GM21360 (cell line): Measurements from ENCODE around the gene LRP1B.

ENCODE experiments used
- ATAC-seq: cut with Tn5 transposase; IDR thresholded peaks from one replicate; pipeline ENCODE4 v1.9.1; 2021; ENCODE audit warnings: mild to moderate bottlenecking, moderate library complexity; ENCODE audit not compliant: unreplicated experiment

Gene LRP1B

GRCh38 chr2:142042536-142043199, 88.1 kb downstream of the LRP1B start:
- no peak for ATAC-seq

- no peak for ATAC-seq
These were observed 88.8 kb downstream of the LRP1B start for GRCh38 chr2:142041996-142042395.

- ATAC-seq: no peak
These were observed 89.7 kb downstream of the LRP1B start for GRCh38 chr2:142041105-142041504.

- ATAC-seq: no peak
These were observed 90.3 kb downstream of the LRP1B start for GRCh38 chr2:142040556-142040955.

- ATAC-seq: no peak
These were observed 92.0 kb downstream of the LRP1B start for GRCh38 chr2:142038826-142039225.

GRCh38 chr2:142037744-142038143, 93.1 kb downstream of the LRP1B start:
- no peak for ATAC-seq

- ATAC-seq: no peak
These were observed 93.8 kb downstream of the LRP1B start for GRCh38 chr2:142037066-142037465.

GRCh38 chr2:142033393-142033792, 97.4 kb downstream of the LRP1B start:
- ATAC-seq: no peak

GRCh38 chr2:142031656-142032055, 99.2 kb downstream of the LRP1B start:
- no peak for ATAC-seq

GRCh38 chr2:142030735-142031134, 100.1 kb downstream of the LRP1B start:
- no peak for ATAC-seq

- ATAC-seq: no peak
These were observed 100.8 kb downstream of the LRP1B start for GRCh38 chr2:142029974-142030373.

- no peak for ATAC-seq
These were observed 105.4 kb downstream of the LRP1B start for GRCh38 chr2:142025394-142025793.

- no peak for ATAC-seq
These were observed 110.4 kb downstream of the LRP1B start for GRCh38 chr2:142020368-142020767.

GRCh38 chr2:142014536-142014935, 116.3 kb downstream of the LRP1B start:
- no peak for ATAC-seq

GRCh38 chr2:142012797-142013196, 118.0 kb downstream of the LRP1B start:
- ATAC-seq: no peak

- ATAC-seq: no peak
These were observed 120.1 kb downstream of the LRP1B start for GRCh38 chr2:142010477-142011270.

GRCh38 chr2:142008135-142008744, 122.6 kb downstream of the LRP1B start:
- ATAC-seq: no peak

- no peak for ATAC-seq
These were observed 136.8 kb downstream of the LRP1B start for GRCh38 chr2:141994066-141994465.

GRCh38 chr2:141992695-141993094, 138.1 kb downstream of the LRP1B start:
- ATAC-seq: no peak

GRCh38 chr2:141968433-141968832, 162.4 kb downstream of the LRP1B start:
- ATAC-seq: no peak

GRCh38 chr2:141967980-141968379, 162.8 kb downstream of the LRP1B start:
- ATAC-seq: no peak

- no peak for ATAC-seq
These were observed 163.3 kb downstream of the LRP1B start for GRCh38 chr2:141967503-141967902.
